Keratinocyte (primary cell): ENCODE results near the gene GALNT7. TPM values are rescaled to one million over a fixed set of nuclear protein-coding genes. Genes with fewer than 3 reads are reported as not detected.

Source experiments
- DNase-seq: peaks from one replicate; pipeline ENCODE4 v3.0.0-alpha.2; 2011; ENCODE audit warnings: low read depth, missing footprints, low spot score
- FAIRE-seq: peaks from 2 replicates; lab custom pipeline; 2011; peaks lifted over from hg19 to GRCh38; lab: Jason Lieb, UNC
- H2AFZ ChIP-seq: 2 replicates; pipeline ENCODE4 v1.6.0; 2012; ENCODE audit warnings: low read length, control low read depth, inconsistent platforms; ENCODE audit not compliant: control insufficient read depth
- H3K27ac ChIP-seq: 2 replicates; pipeline ENCODE4 v1.5.1; 2011; ENCODE audit warnings: low read length; ENCODE audit not compliant: control insufficient read depth, insufficient read depth
- H3K27me3 ChIP-seq: 3 replicates; pipeline ENCODE4 v1.6.0; 2011; ENCODE audit warnings: low read length; ENCODE audit not compliant: control insufficient read depth, insufficient read depth; ENCODE audit errors: extremely low read depth
- H3K36me3 ChIP-seq, 2 experiments: 2 replicates in 1 of 2; 3 replicates in 1 of 2; pipeline ENCODE4 v1.5.1; 2011; ENCODE audit warnings: low read length in 2 of 2, mild to moderate bottlenecking in 1 of 2; ENCODE audit not compliant: control insufficient read depth in 2 of 2, insufficient read depth in 2 of 2; ENCODE audit errors: extremely low read depth in 1 of 2
- H3K4me1 ChIP-seq: 3 replicates; pipeline ENCODE4 v1.5.1; 2011; ENCODE audit warnings: low read length; ENCODE audit not compliant: control insufficient read depth, insufficient read depth; ENCODE audit errors: extremely low read depth
- H3K4me2 ChIP-seq: 3 replicates; pipeline ENCODE4 v1.6.0; 2011; ENCODE audit warnings: low read depth, low read length; ENCODE audit not compliant: control insufficient read depth, insufficient read depth; ENCODE audit errors: extremely low read depth
- H3K4me3 ChIP-seq, 3 experiments: fragments of 200-600 bp in 1 of 3; sonication (generic) in 1 of 3; 2 replicates in 2 of 3; 3 replicates in 1 of 3; pipeline ENCODE4 v1.5.1; 2011 to 2016; ENCODE audit warnings: low read length in 3 of 3, mild to moderate bottlenecking in 3 of 3, control low read depth in 2 of 3, inconsistent platforms in 1 of 3, low read depth in 1 of 3, mixed read lengths in 1 of 3, mixed run types in 1 of 3, moderate library complexity in 1 of 3; ENCODE audit not compliant: control insufficient read depth in 2 of 3, insufficient read depth in 2 of 3; ENCODE audit errors: extremely low read depth in 1 of 3
- H3K79me2 ChIP-seq: 2 replicates; pipeline ENCODE4 v1.6.0; 2012; ENCODE audit warnings: low read length; ENCODE audit not compliant: control insufficient read depth, insufficient read depth
- H3K9ac ChIP-seq: 3 replicates; pipeline ENCODE4 v1.6.0; 2011; ENCODE audit warnings: low read length; ENCODE audit not compliant: control insufficient read depth, insufficient read depth; ENCODE audit errors: extremely low read depth
- H3K9me1 ChIP-seq: 3 replicates; pipeline ENCODE4 v1.6.0; 2011; ENCODE audit warnings: low read length; ENCODE audit not compliant: control insufficient read depth, insufficient read depth; ENCODE audit errors: extremely low read depth
- H3K9me3 ChIP-seq: 2 replicates; pipeline ENCODE4 v1.5.1; 2012; ENCODE audit warnings: low read depth, low read length; ENCODE audit not compliant: control insufficient read depth
- H4K20me1 ChIP-seq: 3 replicates; pipeline ENCODE4 v1.6.0; 2011; ENCODE audit warnings: low read length; ENCODE audit not compliant: control insufficient read depth, insufficient read depth; ENCODE audit errors: extremely low read depth
- EZH2 ChIP-seq: IDR thresholded peaks from one replicate; pipeline ENCODE4 v1.6.1; 2012; ENCODE audit warnings: inconsistent platforms, mild to moderate bottlenecking, low read length, moderate library complexity
- dilution Hi-C: fragments of 300-500 bp; cut with MboI; formaldehyde crosslinking; loops from one replicate; pipeline ENCODE4 v1.7.0; 2020; ENCODE audit warnings: low sequenced_read_pairs; ENCODE audit not compliant: extremely low pct_ligation_motif_present
- polyA plus RNA-seq, 5 experiments: library from polyadenylated mRNA; depleted of rRNA in 3 of 5; stranded (reverse) in 3 of 5; stranded (forward) in 1 of 5; unstranded in 1 of 5; fragments of >200 nt; gene quantifications; 1 replicate in 1 of 5; 2 replicates in 3 of 5; 3 replicates in 1 of 5; pipeline versions ENCODE4 v1.2.1 to v1.2.3, GENCODE V29; 2011 to 2012; ENCODE audit warnings: missing spikeins in 2 of 5, low read depth in 1 of 5, low replicate concordance in 1 of 5
- TF ChIP-seq, protein P1 (sequence below), 3 experiments: IDR thresholded peaks in 1 of 3; conservative IDR thresholded peaks in 1 of 3; optimal IDR thresholded peaks in 1 of 3; 2 replicates in 2 of 3; 3 replicates in 1 of 3; pipeline versions ENCODE3 to v1.5.1; 2011; ENCODE audit warnings: low read length in 3 of 3, mild to moderate bottlenecking in 3 of 3, moderate library complexity in 2 of 3, control low read depth in 1 of 3, inconsistent platforms in 1 of 3; ENCODE audit not compliant: insufficient read depth in 2 of 3; ENCODE audit errors: extremely low read depth in 1 of 3

Gene GALNT7
- polyA plus RNA-seq, 1 donor (not counting 4 experiments of a cell fraction or from before 2014, with no cell fraction given), result 28.8 TPM

DNA sequence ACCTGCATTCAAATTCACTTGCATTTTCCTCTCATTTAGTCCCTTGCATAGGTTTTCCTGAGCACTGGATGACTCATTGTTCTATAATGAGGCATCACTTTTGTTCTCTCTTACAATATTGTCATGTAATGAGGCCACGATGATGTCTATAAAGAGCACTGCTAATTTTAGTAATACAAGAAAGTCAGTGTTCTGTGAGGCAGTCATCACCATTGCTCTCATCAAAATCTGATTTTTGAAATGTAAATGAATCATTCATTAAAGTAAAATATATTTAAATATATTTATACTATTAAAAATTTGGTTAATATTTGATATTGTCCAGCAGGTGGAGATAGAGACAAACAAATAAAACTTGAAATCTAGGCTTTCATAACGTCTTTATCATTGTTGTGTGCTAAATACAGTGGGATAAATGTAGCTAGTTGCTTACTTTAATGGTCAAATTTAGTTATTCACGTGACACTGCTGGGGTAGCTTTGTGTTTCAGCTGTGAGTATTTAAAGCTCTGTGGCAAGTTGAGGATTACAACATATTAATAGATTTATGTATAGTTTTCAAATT lies 150.1 kb downstream of the GALNT7 start:
- H3K27ac ChIP-seq, result peak overlapping the region; percentile 28
- no peak for TF ChIP-seq EZH2
- TF ChIP-seq, protein P1, sequence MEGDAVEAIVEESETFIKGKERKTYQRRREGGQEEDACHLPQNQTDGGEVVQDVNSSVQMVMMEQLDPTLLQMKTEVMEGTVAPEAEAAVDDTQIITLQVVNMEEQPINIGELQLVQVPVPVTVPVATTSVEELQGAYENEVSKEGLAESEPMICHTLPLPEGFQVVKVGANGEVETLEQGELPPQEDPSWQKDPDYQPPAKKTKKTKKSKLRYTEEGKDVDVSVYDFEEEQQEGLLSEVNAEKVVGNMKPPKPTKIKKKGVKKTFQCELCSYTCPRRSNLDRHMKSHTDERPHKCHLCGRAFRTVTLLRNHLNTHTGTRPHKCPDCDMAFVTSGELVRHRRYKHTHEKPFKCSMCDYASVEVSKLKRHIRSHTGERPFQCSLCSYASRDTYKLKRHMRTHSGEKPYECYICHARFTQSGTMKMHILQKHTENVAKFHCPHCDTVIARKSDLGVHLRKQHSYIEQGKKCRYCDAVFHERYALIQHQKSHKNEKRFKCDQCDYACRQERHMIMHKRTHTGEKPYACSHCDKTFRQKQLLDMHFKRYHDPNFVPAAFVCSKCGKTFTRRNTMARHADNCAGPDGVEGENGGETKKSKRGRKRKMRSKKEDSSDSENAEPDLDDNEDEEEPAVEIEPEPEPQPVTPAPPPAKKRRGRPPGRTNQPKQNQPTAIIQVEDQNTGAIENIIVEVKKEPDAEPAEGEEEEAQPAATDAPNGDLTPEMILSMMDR (optimal IDR thresholded peaks at IDR 0.05 in 1 of 3, IDR thresholded peaks at IDR 0.05 in 1 of 3, conservative IDR thresholded peaks at IDR 0.05 in 1 of 3; ENCODE audit: extremely low read depth in 1 of 3, insufficient read depth in 2 of 3, low read length in 3 of 3), result peak in 1 of 3 experiments; percentile 3
- H3K9me1 ChIP-seq, result no peaks in the 10 kb centered on the region
- peaks cover 14% of the 10 kb centered on the region for H3K4me1 ChIP-seq
- no peak overlapping the region for H2AFZ ChIP-seq
- H3K27me3 ChIP-seq, result no peaks in the 10 kb centered on the region
- no peak overlapping the region for H3K9ac ChIP-seq
- dilution Hi-C loops, result no loop called here
- H4K20me1 ChIP-seq, result no peaks in the 10 kb centered on the region
- no peaks in the 10 kb centered on the region for H3K9me3 ChIP-seq
- no peaks in the 10 kb centered on the region for H3K79me2 ChIP-seq
- H3K36me3 ChIP-seq, result peaks cover 0 to 2% of the 10 kb centered on the region in 2 experiments
- FAIRE-seq, result peak; percentile 43
- H3K4me3 ChIP-seq, result no peak overlapping the region
- no peak overlapping the region for H3K4me2 ChIP-seq
- no peak for DNase-seq

GRCh38 chr4:173319696-173320095 lies 151.1 kb downstream of the GALNT7 start:
- Histone ChIP-seq H3K79me2 (no peaks in the 10 kb centered on the region), H3K36me3 (peaks cover 0 to 2% of the 10 kb centered on the region in 2 experiments), H3K4me2 (no peak overlapping the region), H3K4me3 (no peak overlapping the region), H4K20me1 (no peaks in the 10 kb centered on the region), H3K4me1 (peaks cover 14% of the 10 kb centered on the region), H3K9ac (no peak overlapping the region), H3K9me1 (no peaks in the 10 kb centered on the region), H3K27me3 (no peaks in the 10 kb centered on the region), H3K9me3 (no peaks in the 10 kb centered on the region), H3K27ac (no peak overlapping the region), H2AFZ (no peak overlapping the region)
- DNase-seq, result no peak
- no peak for FAIRE-seq
- dilution Hi-C loops, result no loop called here
- TF ChIP-seq, protein P1 (optimal IDR thresholded peaks at IDR 0.05 in 1 of 3, IDR thresholded peaks at IDR 0.05 in 1 of 3, conservative IDR thresholded peaks at IDR 0.05 in 1 of 3; ENCODE audit: extremely low read depth in 1 of 3, insufficient read depth in 2 of 3, low read length in 3 of 3), result no peak
- no peak for TF ChIP-seq EZH2
